Esophagus mucosa (tissue), 1 donor: Measurements from ENCODE around the gene FADD. TPM values are rescaled to one million over a fixed set of nuclear protein-coding genes. Genes with fewer than 3 reads are reported as not detected.
A peak's percentile ranks its signal among the peaks of the same experiment; 100 is the strongest.

Experiments used
- ATAC-seq: fragments of 200-7000 bp; cut with Tn5 transposase; one replicate; pipeline ENCODE4 v1.9.1; 2020
- total RNA-seq: library from RNA; stranded (reverse); gene quantifications from one replicate; pipeline ENCODE4 v1.2.4, GENCODE V29; 2023
- donor health status: DM: yes; HTN: yes; CAD: no.

FADD gene
- total RNA-seq, 1 donor from 2014 or later, result 19.6 TPM

- ATAC-seq, result no peak
These were observed 38.6 kb downstream of the FADD start for GRCh38 chr11:70241709-70242108.

GRCh38 chr11:70242885-70243284 lies 39.8 kb downstream of the FADD start:
- ATAC-seq, result no peak

GRCh38 chr11:70243912-70244652 lies 41.0 kb downstream of the FADD start:
- ATAC-seq, result peak; percentile 34

GRCh38 chr11:70244698-70245097 lies 41.6 kb downstream of the FADD start:
- ATAC-seq, result no peak

- ATAC-seq, result no peak
These were observed 43.1 kb downstream of the FADD start for GRCh38 chr11:70246196-70246595.

- ATAC-seq, result no peak
These were observed 44.1 kb downstream of the FADD start for GRCh38 chr11:70247042-70247709.

GRCh38 chr11:70247710-70248072 lies 44.6 kb downstream of the FADD start:
- ATAC-seq, result no peak

GRCh38 chr11:70250876-70251658 lies 48.0 kb downstream of the FADD start:
- ATAC-seq, result no peak

- ATAC-seq, result peak; percentile 23
These were observed 48.7 kb downstream of the FADD start for GRCh38 chr11:70251659-70252321.

- ATAC-seq, result no peak
These were observed 49.7 kb downstream of the FADD start for GRCh38 chr11:70252844-70253243.

- ATAC-seq, result no peak
These were observed 52.5 kb downstream of the FADD start for GRCh38 chr11:70255477-70256116.

Other genes with a start within 250 kb of the FADD start
- gene ANO1, start 125.0 kb upstream of the FADD start, total RNA-seq, result 7.9 TPM
- 25.1 TPM for gene PPFIA1, start 67.4 kb downstream of the FADD start, total RNA-seq
- 173 TPM for gene CTTN, start 195.2 kb downstream of the FADD start, total RNA-seq